DMS53 treated with DMSO at 0.1 percent for 48 hours (cell line): ENCODE measurements around the gene ZNF248.
"Not testable (repeated sequence)": the region's sequence is repeated elsewhere in the genome, so short reads cannot be mapped to it uniquely, and the experiment has no call there.

ENCODE experiments used
- DNase-seq: peaks from one replicate; lab custom pipeline; 2025; ENCODE audit not compliant: unreplicated experiment; lab: John Stamatoyannopoulos, UW

ZNF248 gene

GRCh38 chr10:37747081-37747480 lies 110.3 kb downstream of the ZNF248 start:
- DNase-seq: no peak

- DNase-seq: no peak
These were observed 115.6 kb downstream of the ZNF248 start for GRCh38 chr10:37741831-37742230.

GRCh38 chr10:37739181-37739580 lies 118.2 kb downstream of the ZNF248 start:
- no peak for DNase-seq

GRCh38 chr10:37738241-37738640 lies 119.2 kb downstream of the ZNF248 start:
- not testable (repeated sequence) for DNase-seq

GRCh38 chr10:37737336-37737735 lies 120.1 kb downstream of the ZNF248 start:
- no peak for DNase-seq

GRCh38 chr10:37736120-37736519 lies 121.3 kb downstream of the ZNF248 start:
- DNase-seq: no peak

GRCh38 chr10:37734971-37735370 lies 122.4 kb downstream of the ZNF248 start:
- no peak for DNase-seq
